Activated CD8-positive, alpha-beta memory T cell treated with anti-CD3 and anti-CD28 coated beads for 48 hours (primary cell): Measurements from ENCODE around the gene GARIN1A.
"Not testable (repeated sequence)": the region's sequence is repeated elsewhere in the genome, so short reads cannot be mapped to it uniquely, and the experiment has no call there.

ENCODE experiments used
- DNase-seq, 3 experiments: peaks; one replicate each; pipeline ENCODE4 v3.0.0-alpha.2; 2020; ENCODE audit warnings: low read depth in 2 of 3, low spot score in 2 of 3

Gene GARIN1A

GRCh38 chr7:128671992-128672391 is at the start of gene GARIN1A:
GARIN1A (plus strand) TSS chr7:128672292; CDS start chr7:128672398, 106 bp downstream.
- DNase-seq, result no peak

GRCh38 chr7:128627124-128627523 is 45.0 kb upstream of the GARIN1A start:
- DNase-seq, result not testable (repeated sequence)

- DNase-seq, result not testable (repeated sequence)
Measured at GRCh38 chr7:128633915-128634314, 38.2 kb upstream of the GARIN1A start.

- not testable (repeated sequence) for DNase-seq
Measured at GRCh38 chr7:128645206-128645605, 26.9 kb upstream of the GARIN1A start.

GRCh38 chr7:128645844-128646243 is 26.2 kb upstream of the GARIN1A start:
- not testable (repeated sequence) for DNase-seq

- not testable (repeated sequence) for DNase-seq
Measured at GRCh38 chr7:128646877-128647276, 25.2 kb upstream of the GARIN1A start.

- not testable (repeated sequence) for DNase-seq
Measured at GRCh38 chr7:128651096-128651495, 21.0 kb upstream of the GARIN1A start.

GRCh38 chr7:128652606-128653005 is 19.5 kb upstream of the GARIN1A start:
- not testable (repeated sequence) for DNase-seq

GRCh38 chr7:128653197-128653596 is 18.9 kb upstream of the GARIN1A start:
- not testable (repeated sequence) for DNase-seq

GRCh38 chr7:128654080-128654479 is 18.0 kb upstream of the GARIN1A start:
- DNase-seq, result not testable (repeated sequence)

GRCh38 chr7:128654501-128654900 is 17.6 kb upstream of the GARIN1A start:
- not testable (repeated sequence) for DNase-seq

- not testable (repeated sequence) for DNase-seq
Measured at GRCh38 chr7:128658428-128658827, 13.7 kb upstream of the GARIN1A start.

- DNase-seq, result no peak
Measured at GRCh38 chr7:128660596-128660995, 11.5 kb upstream of the GARIN1A start.

GRCh38 chr7:128661446-128661845 is 10.6 kb upstream of the GARIN1A start:
- DNase-seq, result no peak

GRCh38 chr7:128662091-128662490 is 10.0 kb upstream of the GARIN1A start:
- no peak for DNase-seq

- not testable (repeated sequence) for DNase-seq
Measured at GRCh38 chr7:128663223-128663622, 8.9 kb upstream of the GARIN1A start.

GRCh38 chr7:128665057-128665456 is 7.0 kb upstream of the GARIN1A start:
- no peak for DNase-seq

- no peak for DNase-seq
Measured at GRCh38 chr7:128666200-128666599, 5.9 kb upstream of the GARIN1A start.

GRCh38 chr7:128672927-128673517 is 930 bp downstream of the GARIN1A start:
- no peak for DNase-seq

- DNase-seq, result no peak
Measured at GRCh38 chr7:128673571-128673970, 1.5 kb downstream of the GARIN1A start.

GRCh38 chr7:128676665-128677064 is 4.6 kb downstream of the GARIN1A start:
- DNase-seq, result no peak

GRCh38 chr7:128679920-128680319 is 7.8 kb downstream of the GARIN1A start:
- no peak for DNase-seq
